Panc1 (cell line): ENCODE measurements around the gene INSIG2.

Experiments used
- CTCF ChIP-seq: fragments of 450-650 bp; IDR thresholded peaks from 2 replicates; pipeline ENCODE4 v1.5.1; 2017; ENCODE audit warnings: mild to moderate bottlenecking
- SIN3A ChIP-seq: IDR thresholded peaks from 2 replicates; pipeline ENCODE4 v1.6.1; 2012; ENCODE audit warnings: low read depth, mild to moderate bottlenecking, low read length, moderate library complexity, borderline replicate concordance; ENCODE audit not compliant: insufficient read depth

GRCh38 chr2:118134650-118135049 is 46.4 kb downstream of the INSIG2 start:
- TF ChIP-seq SIN3A (no peak), CTCF (no peak)
